HG03066 (cell line): ENCODE data around the gene KRT76.
"Not testable (repeated sequence)": the region's sequence is repeated elsewhere in the genome, so short reads cannot be mapped to it uniquely, and the experiment has no call there.

ENCODE experiments used
- ATAC-seq: cut with Tn5 transposase; IDR thresholded peaks from one replicate; pipeline ENCODE4 v1.9.1; 2021; ENCODE audit warnings: low read depth; ENCODE audit not compliant: unreplicated experiment

The KRT76 gene

DNA sequence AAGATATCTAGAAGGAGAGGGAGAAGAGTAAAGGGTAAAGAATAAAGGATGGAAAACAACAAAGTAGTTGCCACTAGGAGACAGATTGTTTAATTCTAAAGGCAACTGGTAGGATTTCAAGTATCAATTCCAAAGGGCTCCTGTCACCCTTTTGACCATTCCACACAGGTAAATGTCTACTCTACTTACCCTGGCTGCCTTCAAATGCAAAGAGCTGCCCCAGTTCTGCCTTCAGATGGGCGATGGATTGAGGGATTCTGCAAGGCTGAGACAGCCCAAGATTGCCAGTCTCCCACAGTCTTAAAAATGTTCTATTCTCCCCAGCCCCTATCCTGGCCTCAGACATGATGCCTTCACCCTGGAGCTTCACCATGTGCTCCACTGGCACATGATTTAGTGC lies 11.4 kb downstream of the KRT76 start:
- no peak for ATAC-seq

DNA sequence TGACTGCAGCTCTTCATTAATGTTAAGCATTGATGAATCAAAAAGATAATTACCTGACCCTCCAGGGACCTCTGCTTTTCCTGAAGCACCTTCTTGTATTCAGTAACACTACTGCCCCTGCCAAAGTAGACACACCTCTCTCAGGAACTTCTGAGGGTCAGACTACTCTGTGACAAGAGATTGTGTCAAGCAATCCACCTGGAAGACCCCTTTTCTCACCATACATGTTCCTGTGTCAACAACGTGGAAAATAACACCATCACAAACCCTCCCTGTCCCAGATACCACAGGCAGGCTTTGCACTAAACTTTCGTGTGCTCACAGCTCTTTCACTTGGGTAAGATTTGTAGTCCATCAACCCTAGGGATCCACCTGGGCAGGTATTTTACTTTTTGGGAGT lies 13.2 kb downstream of the KRT76 start:
- no peak for ATAC-seq

DNA sequence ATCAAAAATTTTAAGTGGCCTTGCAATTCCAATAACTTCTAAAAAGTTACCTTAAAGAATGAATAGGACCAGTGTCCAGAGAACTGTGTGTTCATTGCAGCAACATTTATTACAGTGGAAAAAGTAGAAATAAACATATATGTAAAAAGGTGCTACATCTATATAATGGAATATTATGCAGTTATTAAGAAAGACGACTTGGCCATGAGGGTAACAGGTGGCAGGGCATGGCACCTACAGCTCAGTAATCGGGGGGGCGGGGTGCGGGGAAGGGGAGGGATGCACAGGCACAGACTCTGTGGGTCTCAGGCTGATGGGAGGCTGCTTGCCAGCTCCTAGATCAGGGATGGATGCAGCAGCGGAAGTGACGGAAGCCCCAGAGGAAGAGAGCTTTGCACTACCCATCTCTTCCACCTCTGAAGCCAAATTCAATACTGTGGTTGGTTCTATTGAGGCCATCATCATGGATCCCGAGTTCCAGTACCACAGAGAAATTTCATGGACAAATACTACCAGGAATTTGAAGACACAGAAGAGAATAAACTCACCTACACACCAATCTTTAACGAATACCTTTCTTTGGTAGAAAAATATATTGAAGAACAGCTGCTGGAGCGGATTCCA lies 14.0 kb downstream of the KRT76 start:
- ATAC-seq = no peak

DNA sequence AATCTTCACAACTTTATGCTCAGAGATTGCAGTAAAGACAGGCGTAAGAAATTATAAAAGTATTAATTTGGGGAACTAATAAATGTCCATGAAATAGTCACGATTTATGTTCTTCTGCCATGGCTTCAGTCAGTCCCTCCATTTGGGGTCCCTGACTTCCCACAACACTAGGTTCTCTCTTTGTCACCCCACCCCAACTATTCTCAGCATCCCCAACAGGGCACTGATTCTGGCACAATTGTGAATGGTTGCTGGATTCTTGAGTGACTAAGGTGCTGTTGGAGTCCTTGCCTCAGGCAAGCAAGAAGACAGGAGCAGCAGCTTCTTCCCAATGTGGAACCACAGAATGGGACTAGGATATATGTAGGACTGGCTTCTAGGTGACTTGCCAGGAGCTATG lies 15.3 kb downstream of the KRT76 start:
- ATAC-seq = no peak

DNA sequence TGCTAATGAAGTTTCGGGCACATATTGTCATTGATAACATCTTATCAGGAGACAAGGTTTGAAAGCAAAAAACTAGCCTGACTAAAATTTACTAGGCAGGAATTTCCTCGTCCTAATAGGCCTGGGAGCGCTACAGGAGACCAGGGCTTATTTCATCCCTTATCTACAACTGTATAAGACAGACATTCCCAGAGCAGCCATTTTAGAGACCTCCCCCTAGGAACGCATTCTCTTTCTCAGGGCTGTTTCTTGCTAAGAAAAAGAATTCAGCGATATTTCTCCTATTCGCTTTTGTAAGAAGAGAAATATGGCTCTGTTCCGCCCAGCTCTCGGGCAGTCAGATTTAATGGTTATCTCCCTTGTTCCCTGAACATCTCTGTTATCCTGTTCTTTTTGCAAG lies 15.9 kb downstream of the KRT76 start:
- not testable (repeated sequence) for ATAC-seq

DNA sequence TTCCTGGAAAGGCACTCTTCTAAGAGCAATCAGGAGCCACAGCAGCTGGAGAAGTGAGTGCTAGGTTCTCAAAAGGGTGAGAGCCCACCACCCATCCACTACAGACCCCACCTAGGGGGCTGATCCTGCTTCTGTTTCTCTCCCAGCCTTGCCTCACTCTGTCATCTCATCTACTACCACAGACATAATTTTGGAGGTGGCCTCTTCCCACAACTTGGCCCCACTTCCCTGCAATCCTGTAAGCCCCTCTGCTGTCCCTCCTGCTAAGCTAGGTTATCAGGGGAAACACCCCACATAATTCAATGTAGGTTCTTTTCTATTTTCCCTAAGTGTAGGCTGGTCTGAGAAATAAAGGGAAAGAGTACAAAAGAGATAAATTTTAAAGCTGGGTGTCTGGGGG lies 16.5 kb downstream of the KRT76 start:
- ATAC-seq = no peak

DNA sequence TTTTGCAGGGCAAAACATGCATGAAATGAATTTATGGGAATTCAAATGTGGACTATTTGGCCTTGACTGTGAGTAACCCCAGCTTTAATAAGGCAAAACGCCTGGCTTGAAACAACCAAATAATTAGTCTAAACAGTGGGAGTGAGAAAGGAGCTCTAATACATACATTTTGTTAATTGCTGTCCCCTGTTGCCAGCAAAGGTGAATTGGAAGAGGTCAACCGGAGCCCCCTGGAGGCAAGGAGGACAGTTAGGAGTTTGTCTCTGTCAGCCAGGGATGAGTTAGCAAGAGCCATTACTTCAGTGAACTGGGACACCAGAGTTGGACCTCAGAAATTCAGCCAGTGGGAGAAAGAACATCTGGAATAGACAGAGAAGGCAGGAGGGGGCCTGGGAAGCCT lies 17.4 kb downstream of the KRT76 start:
- no peak for ATAC-seq

DNA sequence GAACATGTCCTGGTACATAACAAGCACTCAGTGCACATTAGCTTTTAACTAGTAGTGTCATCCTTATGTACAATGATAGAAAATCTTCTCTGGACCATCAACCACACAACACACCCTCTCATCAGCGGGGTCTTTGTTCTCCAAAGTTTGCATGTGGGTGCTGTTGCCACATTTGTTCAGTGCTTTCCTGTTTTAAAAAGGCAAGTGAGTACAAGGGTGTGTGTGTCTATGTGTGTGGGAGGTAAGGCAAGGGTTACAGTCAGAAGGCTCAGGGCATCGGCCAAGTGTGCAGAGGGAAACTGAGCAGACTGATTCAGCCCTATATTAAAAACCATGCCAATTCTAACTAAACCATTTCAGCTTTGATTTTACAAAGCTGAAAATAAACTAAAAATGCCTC lies 17.9 kb downstream of the KRT76 start:
- ATAC-seq = no peak

DNA sequence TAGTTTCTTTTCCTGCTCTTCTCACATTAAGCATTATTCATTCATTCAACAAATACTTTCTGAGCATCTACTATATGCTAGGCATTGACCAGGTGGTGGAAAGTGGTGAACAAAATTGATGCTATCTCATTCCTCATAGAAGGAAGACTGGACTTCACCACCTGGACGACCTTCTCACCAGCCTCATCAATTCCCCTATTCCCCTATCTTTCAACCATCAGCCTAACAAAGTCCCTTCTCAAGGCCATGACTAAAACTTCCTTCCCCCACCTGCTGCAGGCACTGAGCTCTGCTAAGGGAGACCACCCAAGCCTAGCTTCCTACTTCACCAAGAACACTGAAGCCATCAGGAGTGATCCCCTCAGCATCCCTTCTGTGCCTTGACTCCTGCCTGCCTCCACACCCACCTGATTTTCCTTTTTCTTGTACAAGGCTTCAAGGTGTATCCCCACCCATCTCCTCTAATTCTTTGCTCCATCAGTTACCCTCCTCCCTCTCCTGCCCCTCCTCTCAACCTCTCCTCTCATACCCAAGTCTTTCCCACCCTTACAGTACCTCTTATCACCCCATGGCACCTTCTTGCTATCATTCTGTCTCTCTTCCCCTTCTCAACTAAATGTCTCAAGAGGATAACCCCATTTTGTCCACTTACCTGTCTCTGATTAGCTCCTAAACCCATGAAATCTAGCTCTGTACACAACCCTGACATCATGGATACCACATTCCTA lies 19.5 kb downstream of the KRT76 start:
- ATAC-seq = no peak

DNA sequence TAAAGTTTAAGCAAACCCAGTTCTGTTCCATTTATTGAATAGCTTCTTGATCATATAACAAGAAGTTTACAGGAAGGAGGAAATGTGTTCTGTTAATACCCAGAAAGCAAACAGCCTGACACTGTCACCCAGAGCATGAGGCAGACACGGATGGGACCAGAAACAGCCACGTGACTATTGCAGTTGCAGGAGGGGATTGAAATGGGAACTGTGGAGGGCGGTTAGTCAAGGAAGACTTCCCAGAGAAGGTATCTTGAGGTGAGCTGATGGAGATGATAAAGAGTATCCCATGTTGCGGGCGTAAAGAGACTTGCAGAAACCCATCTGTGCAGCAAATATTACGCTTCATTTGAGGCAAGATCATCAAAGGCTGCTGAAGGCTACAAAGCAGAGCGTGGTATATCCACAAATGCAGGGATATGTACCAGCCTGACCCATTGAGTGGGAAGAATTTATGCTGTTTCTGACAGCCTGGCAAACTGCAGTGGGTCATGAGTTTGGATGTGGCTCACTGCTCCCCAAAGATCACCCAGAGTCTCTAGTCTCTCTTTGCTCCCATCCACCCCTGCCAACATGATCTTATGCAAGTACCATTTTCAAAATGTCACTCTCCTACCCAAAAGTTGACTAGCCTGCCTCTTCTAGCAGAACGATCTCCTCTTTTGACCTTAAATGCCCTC lies 20.7 kb downstream of the KRT76 start:
- no peak for ATAC-seq

DNA sequence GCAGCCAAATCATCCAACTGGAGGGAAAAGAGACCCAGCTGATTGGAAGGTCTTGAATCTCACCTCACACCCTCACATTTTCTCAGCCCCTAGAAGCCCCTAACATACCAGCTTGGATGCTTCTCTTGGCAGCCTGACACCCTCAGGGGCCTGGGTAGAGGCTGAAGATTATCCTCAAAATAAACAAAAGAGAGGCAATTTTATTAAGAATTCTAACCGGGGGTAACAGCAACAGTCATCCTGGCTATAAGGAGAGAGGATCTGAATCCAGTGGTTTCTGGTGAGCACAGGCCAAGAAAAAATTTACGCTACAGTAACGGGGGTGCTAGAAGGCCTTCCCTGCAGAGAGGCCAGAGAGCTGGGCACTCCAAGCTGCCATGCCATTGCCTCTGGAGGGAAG lies 21.6 kb downstream of the KRT76 start:
- no peak for ATAC-seq

DNA sequence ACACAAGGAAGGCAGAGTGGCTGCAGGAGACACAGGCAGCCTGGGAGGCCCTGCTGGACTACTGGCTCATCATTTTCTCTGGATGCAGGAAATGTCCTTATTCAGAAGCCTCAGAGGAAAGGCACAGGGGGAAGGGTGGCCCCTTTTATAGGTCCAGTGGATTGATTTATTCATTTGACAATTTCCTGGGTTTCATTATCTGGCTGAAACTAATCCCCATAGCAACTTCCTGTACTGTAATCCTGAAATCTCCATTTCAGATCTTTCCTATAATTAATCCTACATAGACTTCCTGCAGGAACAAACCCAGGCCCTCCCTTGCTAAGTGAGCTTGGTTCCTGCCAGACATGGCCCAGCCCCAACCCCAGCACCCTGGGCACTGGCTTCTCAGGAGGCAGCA lies 23.0 kb downstream of the KRT76 start:
- ATAC-seq = no peak

DNA sequence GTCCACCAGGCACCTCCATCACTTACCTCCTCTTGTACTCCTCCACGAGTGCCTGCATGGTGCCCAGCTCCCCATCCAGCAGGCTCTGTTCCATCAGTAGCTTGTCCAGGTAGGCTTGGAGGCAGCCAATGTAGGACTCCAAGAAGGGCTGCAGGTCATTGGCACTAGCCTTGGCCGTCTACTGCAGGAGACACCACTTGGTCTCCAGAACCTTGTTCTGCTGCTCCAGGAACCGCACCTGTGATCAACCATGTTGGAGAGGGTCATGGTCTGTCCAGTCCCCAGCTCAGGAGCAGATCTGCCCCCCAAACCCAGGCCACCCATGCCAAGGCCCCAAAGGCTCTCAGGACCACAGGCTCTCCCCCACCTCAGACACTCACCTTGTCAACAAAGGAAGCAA lies 23.9 kb downstream of the KRT76 start:
- ATAC-seq = no peak

DNA sequence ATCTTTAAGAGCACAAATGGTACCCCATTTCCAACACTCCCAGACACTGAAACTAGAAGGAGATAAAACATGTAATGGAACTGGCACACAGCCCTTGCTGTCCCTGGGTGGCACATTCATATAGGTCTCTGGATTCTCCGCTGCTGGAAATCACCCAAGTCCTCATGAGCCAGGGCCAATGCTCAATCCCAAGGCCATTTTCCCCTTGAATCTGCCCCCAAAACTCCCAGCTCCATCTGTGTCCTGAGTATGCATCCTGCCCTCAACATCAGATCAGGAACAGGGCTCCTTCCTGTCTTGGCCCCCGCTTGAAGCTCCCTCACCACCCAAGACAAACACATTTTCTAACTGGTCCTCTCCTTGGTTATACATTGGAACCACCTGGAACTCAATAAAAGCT lies 24.6 kb downstream of the KRT76 start:
- ATAC-seq = no peak

DNA sequence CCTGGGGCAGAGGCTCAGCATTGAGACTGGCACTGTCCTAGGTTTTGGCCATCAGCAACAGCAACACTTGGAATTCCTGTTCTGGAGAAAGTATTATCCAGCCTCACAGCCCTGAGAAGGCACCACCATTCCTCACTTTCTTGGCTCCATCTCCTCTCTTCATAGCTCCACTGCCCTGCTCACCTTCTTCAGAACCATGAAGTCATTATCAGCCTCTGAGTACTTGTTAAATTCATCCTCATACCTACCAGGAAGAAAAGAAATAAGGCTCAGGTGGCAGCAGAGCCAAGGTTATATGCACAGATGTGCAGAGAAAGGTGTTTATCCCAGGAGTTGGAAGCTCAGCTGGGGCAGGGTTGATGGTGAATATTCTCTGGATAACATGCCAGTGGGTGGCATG lies 25.4 kb downstream of the KRT76 start:
- no peak for ATAC-seq

DNA sequence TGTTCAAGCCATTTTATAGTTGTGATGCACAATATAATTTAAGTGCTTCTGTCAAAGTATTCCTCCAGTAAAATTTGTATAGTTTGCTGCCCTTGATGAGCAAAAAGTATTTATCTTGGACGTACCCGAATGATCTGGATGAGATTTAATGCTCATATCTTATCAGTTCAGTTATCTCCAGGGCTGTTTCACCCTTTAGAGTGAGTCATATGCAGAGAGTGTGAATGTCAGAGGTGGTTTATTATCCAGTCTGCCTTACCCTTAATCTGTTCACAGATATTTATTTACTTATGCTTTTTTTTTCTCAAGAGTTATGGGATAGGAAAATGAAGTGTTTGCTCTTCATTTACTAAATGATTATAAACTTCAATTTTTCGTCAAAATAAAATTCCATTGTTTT lies 26.6 kb downstream of the KRT76 start:
- not testable (repeated sequence) for ATAC-seq

DNA sequence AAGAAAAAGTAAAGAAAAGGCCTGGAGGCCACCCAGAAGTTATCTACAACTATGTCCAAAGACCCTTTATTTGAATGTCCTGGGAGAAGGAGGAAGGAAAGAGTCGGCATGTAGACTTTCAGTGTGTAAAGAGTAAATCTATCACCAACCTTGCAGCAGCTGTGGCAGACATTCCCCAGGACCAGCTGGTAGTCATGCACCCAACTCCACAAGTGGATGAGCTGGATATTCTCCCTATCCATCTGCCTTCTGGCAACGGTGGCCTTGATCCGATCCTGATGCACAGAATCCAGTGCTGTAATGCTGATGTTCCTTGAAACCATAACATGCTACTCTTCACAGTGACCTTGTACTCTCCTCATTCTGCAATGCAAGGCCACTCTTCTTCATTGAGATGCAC lies 27.3 kb downstream of the KRT76 start:
- no peak for ATAC-seq

DNA sequence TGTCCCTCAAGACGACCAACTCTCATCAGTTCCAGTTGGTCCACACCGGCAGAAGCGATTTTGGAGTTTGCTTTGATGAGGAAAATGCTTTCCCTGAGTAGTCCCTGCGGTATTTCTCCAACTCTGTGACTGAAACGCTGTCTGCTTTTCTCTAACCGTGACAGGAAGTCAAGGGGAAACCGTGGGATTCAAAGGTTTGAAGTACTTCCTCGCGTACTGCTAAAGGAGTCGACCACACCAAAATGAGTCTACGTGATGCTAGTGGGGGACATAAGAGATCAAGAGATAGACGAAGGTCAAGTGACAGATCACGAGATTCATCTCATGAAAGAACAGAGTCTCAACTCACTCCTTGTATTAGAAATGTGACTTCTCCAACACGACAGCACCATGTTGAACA lies 28.6 kb downstream of the KRT76 start:
- ATAC-seq = no peak

DNA sequence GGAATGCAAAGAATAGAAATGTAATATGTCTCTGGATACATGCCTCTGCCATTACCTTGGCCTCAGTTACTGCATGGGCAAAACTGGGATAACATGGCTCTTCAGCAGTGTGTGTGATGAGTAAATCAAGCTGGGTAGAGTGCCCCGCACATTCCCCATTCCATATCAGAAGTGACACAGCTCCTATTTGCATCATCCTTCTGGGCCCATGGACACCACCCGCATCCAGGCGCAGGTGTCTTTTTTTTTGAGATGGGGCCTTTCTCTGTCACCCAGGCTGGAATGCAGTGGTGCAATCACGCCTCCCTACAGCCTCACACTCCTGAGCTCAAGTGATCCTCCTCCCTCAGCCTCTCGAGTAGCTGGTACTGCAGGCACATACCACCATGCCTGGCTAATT lies 31.6 kb downstream of the KRT76 start:
- no peak for ATAC-seq

DNA sequence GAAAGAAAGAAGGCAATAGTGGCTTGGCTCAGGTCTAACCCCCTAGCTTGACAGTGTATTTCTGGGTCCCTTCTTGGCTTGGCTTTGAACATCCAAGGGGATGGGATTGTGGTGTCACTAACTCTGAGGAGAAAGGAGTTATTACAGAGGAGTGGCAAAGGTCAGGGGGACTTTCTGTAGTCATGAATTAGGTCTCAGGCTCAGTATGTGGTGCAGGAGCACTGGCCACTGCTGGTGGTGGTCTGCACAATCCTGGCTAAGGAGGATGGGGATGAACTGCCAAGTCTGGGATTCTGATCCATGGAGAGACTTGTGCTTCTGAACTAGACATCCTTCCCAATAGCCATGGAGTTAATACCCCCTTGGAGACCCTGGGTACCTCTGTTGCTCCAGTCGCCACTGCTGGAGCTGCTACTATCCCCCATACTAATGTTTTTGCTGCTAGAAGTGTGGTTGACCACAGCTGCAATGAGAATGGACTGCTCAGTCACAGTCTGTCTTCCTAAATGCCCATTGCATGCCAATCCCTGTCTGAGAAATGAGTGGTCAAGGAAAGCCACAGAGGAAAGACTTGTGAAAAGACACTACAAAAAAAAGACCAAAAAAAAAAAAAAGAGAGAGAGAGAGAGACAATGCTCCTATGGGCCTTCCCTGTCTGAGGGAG lies 32.5 kb downstream of the KRT76 start:
- ATAC-seq = no peak

DNA sequence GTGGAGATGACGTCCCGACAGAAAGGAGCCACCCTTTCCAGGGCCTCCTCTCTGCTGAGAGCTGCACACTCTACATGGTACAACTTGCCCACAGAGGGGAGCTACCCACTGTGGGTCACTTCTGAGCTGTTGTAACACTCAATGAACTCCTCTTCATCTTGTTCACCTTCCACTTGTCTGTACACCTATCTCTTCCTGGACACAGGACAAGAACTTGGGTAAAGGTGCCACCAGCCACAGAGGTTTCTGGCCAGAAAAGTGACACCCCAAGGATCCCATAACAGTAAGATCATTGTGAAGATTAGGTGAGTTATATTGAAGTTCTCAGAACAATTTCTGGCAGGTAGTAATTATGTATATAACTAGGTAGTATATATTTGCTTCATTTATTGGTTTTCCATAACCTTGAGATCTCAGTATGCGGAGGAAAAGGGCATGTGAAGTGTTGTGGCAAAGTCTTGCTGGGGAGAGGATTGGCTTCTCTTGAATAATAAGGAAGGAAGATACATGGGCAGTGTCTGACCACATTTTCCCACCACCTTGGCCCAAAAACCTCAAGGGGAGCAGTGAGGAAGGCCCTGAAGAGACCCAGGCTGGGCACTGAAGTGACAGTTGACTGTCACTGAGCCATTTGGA lies 34.2 kb downstream of the KRT76 start:
- no peak for ATAC-seq
